OCI-LY1 (cell line): Measurements from ENCODE around the gene PIGX.

Experiments used
- CTCF ChIP-seq: fragments of 200-600 bp; sonication (generic), shearing (Covaris generic); IDR thresholded peaks from 2 replicates; pipeline ENCODE4 v1.5.1; 2017; ENCODE audit warnings: mild to moderate bottlenecking, antibody characterized with exemption, low read length, moderate library complexity, mixed read lengths
- EZH2 ChIP-seq: fragments of 200-600 bp; sonication (generic), shearing (Covaris generic); IDR thresholded peaks from 2 replicates; pipeline ENCODE4 v1.8.0; 2017; ENCODE audit warnings: borderline replicate concordance, mixed run types, mild to moderate bottlenecking, antibody characterized with exemption, low read length, moderate library complexity, mixed read lengths

- TF ChIP-seq CTCF (no peak), EZH2 (no peak)
These were observed 70.3 kb downstream of the PIGX start for GRCh38 chr3:196782511-196782910.
